HG03457 (cell line): ENCODE results near the gene DMRTB1.

Experiments used
- ATAC-seq: cut with Tn5 transposase; IDR thresholded peaks from one replicate; pipeline ENCODE4 v1.9.1; 2021; ENCODE audit warnings: moderate number of reproducible peaks; ENCODE audit not compliant: unreplicated experiment

Gene DMRTB1

GRCh38 chr1:53484705-53485477 lies 25.7 kb downstream of the DMRTB1 start:
- no peak for ATAC-seq

- ATAC-seq = no peak
Measured at GRCh38 chr1:53485478-53486394, 26.5 kb downstream of the DMRTB1 start.

- no peak for ATAC-seq
Measured at GRCh38 chr1:53486395-53487026, 27.3 kb downstream of the DMRTB1 start.

GRCh38 chr1:53490351-53490750 lies 31.2 kb downstream of the DMRTB1 start:
- no peak for ATAC-seq

GRCh38 chr1:53495633-53496345 lies 36.6 kb downstream of the DMRTB1 start:
- ATAC-seq = no peak

- ATAC-seq = no peak
Measured at GRCh38 chr1:53498555-53499131, 39.4 kb downstream of the DMRTB1 start.

GRCh38 chr1:53499257-53500203 lies 40.3 kb downstream of the DMRTB1 start:
- ATAC-seq = no peak

- ATAC-seq = no peak
Measured at GRCh38 chr1:53500204-53501064, 41.2 kb downstream of the DMRTB1 start.

- ATAC-seq = no peak
Measured at GRCh38 chr1:53501065-53502005, 42.1 kb downstream of the DMRTB1 start.

- ATAC-seq = no peak
Measured at GRCh38 chr1:53502641-53503432, 43.6 kb downstream of the DMRTB1 start.

GRCh38 chr1:53503433-53504217 lies 44.4 kb downstream of the DMRTB1 start:
- no peak for ATAC-seq

GRCh38 chr1:53504901-53505300 lies 45.7 kb downstream of the DMRTB1 start:
- ATAC-seq = no peak

- no peak for ATAC-seq
Measured at GRCh38 chr1:53505401-53505800, 46.2 kb downstream of the DMRTB1 start.

- no peak for ATAC-seq
Measured at GRCh38 chr1:53505891-53506290, 46.7 kb downstream of the DMRTB1 start.

GRCh38 chr1:53506355-53507050 lies 47.3 kb downstream of the DMRTB1 start:
- ATAC-seq = no peak
